CD14-positive monocyte (primary cell): ENCODE data around the gene CLCNKB. TPM values are rescaled to one million over a fixed set of nuclear protein-coding genes. Genes with fewer than 3 reads are reported as not detected.

Experiments
- DNase-seq, 3 donors: peaks; one replicate each; pipeline ENCODE4 v3.0.0-alpha.2; 2011 to 2022
- H2AFZ ChIP-seq: 2 replicates; pipeline ENCODE4 v1.6.0; 2012; ENCODE audit warnings: mild to moderate bottlenecking, low read depth, low read length, inconsistent platforms; ENCODE audit not compliant: insufficient read depth, poor library complexity, severe bottlenecking
- H3K27ac ChIP-seq, 2 donors: 1 replicate in 1 of 2; 2 replicates in 1 of 2; pipeline ENCODE4 v1.5.1; 2012 to 2013; ENCODE audit warnings: low read length in 2 of 2, control low read depth in 1 of 2, inconsistent platforms in 1 of 2, low read depth in 1 of 2, mild to moderate bottlenecking in 1 of 2
- H3K27me3 ChIP-seq, 2 donors: one replicate each; pipeline versions ENCODE4 v1.6.0 to v1.6.1; 2011 to 2013; ENCODE audit warnings: low read length in 2 of 2; ENCODE audit not compliant: control insufficient read depth in 2 of 2, insufficient read depth in 2 of 2
- H3K36me3 ChIP-seq, 2 donors: replicated peaks in 1 of 2; 1 replicate in 1 of 2; 2 replicates in 1 of 2; pipeline versions ENCODE4 v1.5.1 to v1.6.1; 2012 to 2013; ENCODE audit warnings: low read length in 2 of 2, control low read depth in 1 of 2, inconsistent platforms in 1 of 2, mild to moderate bottlenecking in 1 of 2; ENCODE audit not compliant: insufficient read depth in 2 of 2, control insufficient read depth in 1 of 2
- H3K4me1 ChIP-seq, 2 donors: 1 replicate in 1 of 2; 2 replicates in 1 of 2; pipeline versions ENCODE4 v1.5.1 to v1.6.1; 2012 to 2013; ENCODE audit warnings: low read length in 2 of 2, control low read depth in 1 of 2, inconsistent platforms in 1 of 2, mild to moderate bottlenecking in 1 of 2, moderate library complexity in 1 of 2; ENCODE audit not compliant: insufficient read depth in 2 of 2, control insufficient read depth in 1 of 2
- H3K4me2 ChIP-seq: replicated peaks from 2 replicates; pipeline ENCODE3; 2012; ENCODE audit warnings: low read length, moderate library complexity, mild to moderate bottlenecking; ENCODE audit not compliant: poor library complexity, severe bottlenecking; ENCODE audit errors: extremely low read depth
- H3K4me3 ChIP-seq, 3 experiments: fragments of 200-600 bp in 1 of 3; sonication (generic) in 1 of 3; replicated peaks in 1 of 3; 1 replicate in 2 of 3; 2 replicates in 1 of 3; pipeline ENCODE4 v1.5.1; 2011 to 2013; ENCODE audit warnings: low read length in 3 of 3, mild to moderate bottlenecking in 3 of 3, control low read depth in 2 of 3, low read depth in 2 of 3, inconsistent platforms in 1 of 3, moderate library complexity in 1 of 3
- H3K79me2 ChIP-seq: 2 replicates; pipeline ENCODE4 v1.6.0; 2012; ENCODE audit warnings: mild to moderate bottlenecking, control low read depth, inconsistent platforms, low read length, moderate library complexity; ENCODE audit not compliant: insufficient read depth
- H3K9ac ChIP-seq: 2 replicates; pipeline ENCODE4 v1.6.0; 2017; ENCODE audit warnings: low read length, mild to moderate bottlenecking; ENCODE audit not compliant: insufficient read depth, poor library complexity, severe bottlenecking
- H3K9me3 ChIP-seq, 2 donors: replicated peaks in 1 of 2; 1 replicate in 1 of 2; 2 replicates in 1 of 2; pipeline versions ENCODE4 v1.5.1 to v1.6.1; 2012 to 2013; ENCODE audit warnings: low read length in 2 of 2, control low read depth in 1 of 2; ENCODE audit not compliant: control insufficient read depth in 1 of 2, insufficient read depth in 1 of 2
- H4K20me1 ChIP-seq: 2 replicates; pipeline ENCODE4 v1.6.0; 2012; ENCODE audit warnings: mild to moderate bottlenecking, low read length, control low read depth, moderate library complexity; ENCODE audit not compliant: insufficient read depth
- H3K27ac Mint-ChIP-seq, 7 donors: one replicate each; pipeline ENCODE4 v1.8.0; 2020; ENCODE audit warnings: mild to moderate bottlenecking in 7 of 7, mixed read lengths in 7 of 7, moderate library complexity in 6 of 7, inconsistent platforms in 2 of 7
- H3K27me3 Mint-ChIP-seq, 3 donors: one replicate each; pipeline ENCODE4 v1.8.0; 2021 to 2022; ENCODE audit warnings: low read depth in 3 of 3, mild to moderate bottlenecking in 3 of 3, mixed read lengths in 3 of 3, moderate library complexity in 3 of 3, inconsistent platforms in 1 of 3
- H3K36me3 Mint-ChIP-seq, 2 donors: one replicate each; pipeline ENCODE4 v1.8.0; 2020; ENCODE audit warnings: mixed read lengths in 2 of 2, inconsistent platforms in 1 of 2, mild to moderate bottlenecking in 1 of 2
- H3K4me1 Mint-ChIP-seq: one replicate; pipeline ENCODE4 v1.8.0; 2020; ENCODE audit warnings: mild to moderate bottlenecking, mixed read lengths
- H3K4me3 Mint-ChIP-seq, 2 donors: one replicate each; pipeline ENCODE4 v1.8.0; 2020; ENCODE audit warnings: mild to moderate bottlenecking in 2 of 2, mixed read lengths in 2 of 2, moderate library complexity in 1 of 2
- H3K9me3 Mint-ChIP-seq, 7 donors: one replicate each; pipeline ENCODE4 v1.8.0; 2020 to 2022; ENCODE audit warnings: mixed read lengths in 7 of 7, mild to moderate bottlenecking in 6 of 7, moderate library complexity in 6 of 7, inconsistent platforms in 2 of 7
- CTCF ChIP-seq: fragments of 200-600 bp; IDR thresholded peaks from one replicate; pipeline ENCODE4 v1.8.0; 2022; ENCODE audit warnings: antibody characterized with exemption, mild to moderate bottlenecking
- WGBS: methylation state at CpG from one replicate; pipeline ENCODE4 v1.1.5; 2013; ENCODE audit warnings: missing lambda C conversion rate; ENCODE audit not compliant: insufficient coverage; 5-methylcytosine and 5-hydroxymethylcytosine counted together
- intact Hi-C, 2 donors: fragments of 100-400 bp; cut with micrococcal nuclease; formaldehyde crosslinking; loops; one replicate each; pipeline versions ENCODE4 v1.15.0 to v1.15.1; 2023
- polyA plus RNA-seq, 3 donors: library from polyadenylated mRNA; depleted of rRNA in 1 of 3; unstranded in 2 of 3; stranded (reverse) in 1 of 3; fragments of 300-500 nt in 2 of 3; fragments of >200 nt in 1 of 3; fragmentation: Illumina TruSeq in 2 of 3; gene quantifications; 1 replicate in 2 of 3; 2 replicates in 1 of 3; pipeline ENCODE4 v1.2.3, GENCODE V29; 2012 to 2021

CLCNKB gene
- polyA plus RNA-seq, 3 donors, result not detected

- WGBS, result 90% methylated on average over 2 of the region's 9 CpGs
- no peak overlapping the region for H3K9ac ChIP-seq
- no peaks in the 10 kb centered on the region for H3K27me3 ChIP-seq
- no peak overlapping the region for H2AFZ ChIP-seq
- Mint-ChIP-seq H3K4me1 (no peaks in the 10 kb centered on the region), H3K27ac (no peak overlapping the region), H3K27me3 (peaks cover 5 to 17% (median 6%) of the 10 kb centered on the region in 3 donors), H3K4me3 (no peak overlapping the region), H3K9me3 (no peaks in the 10 kb centered on the region), H3K36me3 (no peaks in the 10 kb centered on the region)
- DNase-seq, result no peak
- H3K79me2 ChIP-seq, result no peaks in the 10 kb centered on the region
- H3K4me2 ChIP-seq, result no peak overlapping the region
- H3K4me3 ChIP-seq, result no peak overlapping the region
- TF ChIP-seq CTCF, result no peak
- no peaks in the 10 kb centered on the region for H3K4me1 ChIP-seq
- H3K9me3 ChIP-seq, result no peaks in the 10 kb centered on the region
- no peaks in the 10 kb centered on the region for H4K20me1 ChIP-seq
- intact Hi-C loops, result no loop called here
- H3K36me3 ChIP-seq, result no peaks in the 10 kb centered on the region
- no peak overlapping the region for H3K27ac ChIP-seq
Measured at GRCh38 chr1:16092923-16093511, 49.4 kb downstream of the CLCNKB start.

DNA sequence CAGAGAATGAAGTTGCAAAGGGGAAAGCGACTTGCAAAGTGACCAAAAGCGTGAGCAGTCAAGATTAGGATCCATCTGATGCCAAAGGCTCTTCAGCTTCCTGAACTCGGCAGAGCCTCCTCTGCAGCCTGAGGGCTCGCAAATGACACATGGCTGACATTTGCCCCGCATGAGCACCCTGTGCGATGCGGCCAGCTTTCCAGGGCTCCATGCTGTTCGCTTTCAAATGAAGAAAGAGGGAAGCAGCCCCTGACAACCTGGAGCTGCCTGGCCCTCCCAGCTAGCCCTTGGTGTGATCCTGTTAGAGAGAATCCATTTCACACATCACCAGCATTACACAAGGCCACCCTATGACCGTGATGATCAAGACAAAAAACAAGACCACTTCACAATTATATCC is 50.0 kb downstream of the CLCNKB start:
- no peak for DNase-seq
- no peak overlapping the region for H3K9ac ChIP-seq
- Mint-ChIP-seq H3K36me3 (no peaks in the 10 kb centered on the region), H3K27me3 (peaks cover 5 to 17% (median 6%) of the 10 kb centered on the region in 3 donors), H3K4me3 (no peak overlapping the region), H3K4me1 (no peaks in the 10 kb centered on the region), H3K27ac (no peak overlapping the region), H3K9me3 (no peaks in the 10 kb centered on the region)
- H3K4me2 ChIP-seq, result no peak overlapping the region
- intact Hi-C loops, result no loop called here
- WGBS, result 77% methylated on average over 9 of the region's 9 CpGs
- H4K20me1 ChIP-seq, result no peaks in the 10 kb centered on the region
- TF ChIP-seq CTCF, result no peak
- H3K4me3 ChIP-seq, result no peak overlapping the region
- H3K27me3 ChIP-seq, result no peaks in the 10 kb centered on the region
- no peaks in the 10 kb centered on the region for H3K9me3 ChIP-seq
- no peak overlapping the region for H3K27ac ChIP-seq
- no peaks in the 10 kb centered on the region for H3K36me3 ChIP-seq
- H3K4me1 ChIP-seq, result no peaks in the 10 kb centered on the region
- H3K79me2 ChIP-seq, result no peaks in the 10 kb centered on the region
- H2AFZ ChIP-seq, result no peak overlapping the region
